Endothelial cell of umbilical vein (primary cell): ENCODE results near the gene SLC23A1. TPM values are rescaled to one million over a fixed set of nuclear protein-coding genes. Genes with fewer than 3 reads are reported as not detected.

Experiments used
- BruUV-seq: library from RNA; stranded (reverse); fragments of 400-500 nt; replicated peaks from 2 replicates; lab custom pipeline; 2021; lab: Mats Ljungman, UMichigan
- CTCF ChIA-PET: fragments of 300-600, 350-600 bp; sonication (Branson Sonifier 250); formaldehyde crosslinking; loops from one replicate; lab custom pipeline; 2021; ENCODE audit warnings: antibody characterized with exemption, inconsistent platforms; lab: Charles Lee
- POLR2A ChIA-PET: fragments of 300-600, 350-600 bp; sonication (Branson Sonifier 250); formaldehyde crosslinking; loops from one replicate; lab custom pipeline; 2021; ENCODE audit warnings: antibody characterized with exemption, inconsistent platforms; lab: Charles Lee
- DNase-seq: peaks from one replicate; pipeline ENCODE4 v3.0.0-alpha.2; 2011; ENCODE audit warnings: low read depth, low spot score
- FAIRE-seq: peaks from 2 replicates; lab custom pipeline; 2011; peaks lifted over from hg19 to GRCh38; lab: Jason Lieb, UNC
- H2AFZ ChIP-seq: 2 replicates; pipeline ENCODE4 v1.6.0; 2012; ENCODE audit warnings: low read depth, low read length, control low read depth, inconsistent platforms
- H3K27ac ChIP-seq: 2 replicates; pipeline ENCODE4 v1.5.1; 2011; ENCODE audit warnings: low read depth, mild to moderate bottlenecking, control low read depth, low read length, moderate library complexity; ENCODE audit not compliant: insufficient read depth
- H3K27me3 ChIP-seq, 2 experiments: 2 replicates each; pipeline versions ENCODE4 v1.6.0 to v1.6.1; 2011; ENCODE audit warnings: low read length in 2 of 2, mixed read lengths in 1 of 2; ENCODE audit not compliant: control insufficient read depth in 2 of 2, insufficient read depth in 2 of 2
- H3K36me3 ChIP-seq, 2 experiments: 2 replicates in 1 of 2; 3 replicates in 1 of 2; pipeline ENCODE4 v1.5.1; 2011; ENCODE audit warnings: low read length in 2 of 2, mild to moderate bottlenecking in 1 of 2, moderate library complexity in 1 of 2; ENCODE audit not compliant: control insufficient read depth in 2 of 2, insufficient read depth in 2 of 2; ENCODE audit errors: extremely low read depth in 1 of 2
- H3K4me1 ChIP-seq: 3 replicates; pipeline ENCODE4 v1.5.1; 2011; ENCODE audit warnings: mild to moderate bottlenecking, low read length; ENCODE audit not compliant: control insufficient read depth, insufficient read depth; ENCODE audit errors: extremely low read depth
- H3K4me2 ChIP-seq: 2 replicates; pipeline ENCODE4 v1.6.1; 2011; ENCODE audit warnings: low read length, control low read depth, mixed read lengths; ENCODE audit not compliant: insufficient read depth
- H3K4me3 ChIP-seq, 3 experiments: fragments of 200-600 bp in 1 of 3; sonication (generic), shearing (Covaris generic) in 1 of 3; replicated peaks in 1 of 3; 2 replicates each; pipeline ENCODE4 v1.5.1; 2011 to 2016; ENCODE audit warnings: control low read depth in 3 of 3, low read length in 3 of 3, mild to moderate bottlenecking in 2 of 3, inconsistent platforms in 1 of 3, low read depth in 1 of 3, moderate library complexity in 1 of 3; ENCODE audit not compliant: insufficient read depth in 1 of 3
- H3K79me2 ChIP-seq: 2 replicates; pipeline ENCODE4 v1.6.0; 2012; ENCODE audit warnings: low read length, inconsistent platforms; ENCODE audit not compliant: control insufficient read depth, insufficient read depth
- H3K9ac ChIP-seq: replicated peaks from 2 replicates; pipeline ENCODE3; 2011; ENCODE audit warnings: low read length, control low read depth; ENCODE audit not compliant: insufficient read depth; ENCODE audit errors: extremely low read depth
- H3K9me1 ChIP-seq: replicated peaks from 3 replicates; pipeline ENCODE4 v1.6.0; 2011; ENCODE audit warnings: mild to moderate bottlenecking, low read length; ENCODE audit not compliant: control insufficient read depth, insufficient read depth; ENCODE audit errors: extremely low read depth
- H3K9me3 ChIP-seq: replicated peaks from 2 replicates; pipeline ENCODE4 v1.5.1; 2012; ENCODE audit warnings: low read length, inconsistent platforms; ENCODE audit not compliant: control insufficient read depth, insufficient read depth
- H4K20me1 ChIP-seq: replicated peaks from 2 replicates; pipeline ENCODE3; 2011; ENCODE audit warnings: mild to moderate bottlenecking, low read length; ENCODE audit not compliant: control insufficient read depth, insufficient read depth; ENCODE audit errors: extremely low read depth
- CTCF ChIP-seq, 2 donors: IDR thresholded peaks; 1 replicate in 1 of 2; 2 replicates in 1 of 2; pipeline ENCODE4 v1.5.1; 2011; ENCODE audit warnings: low read length in 2 of 2, mild to moderate bottlenecking in 2 of 2, moderate library complexity in 2 of 2, control low read depth in 1 of 2, inconsistent platforms in 1 of 2, low read depth in 1 of 2; ENCODE audit not compliant: insufficient read depth in 1 of 2; ENCODE audit errors: extremely low read depth in 1 of 2
- EZH2 ChIP-seq: IDR thresholded peaks from 2 replicates; pipeline ENCODE4 v1.6.1; 2012; ENCODE audit warnings: borderline replicate concordance, low read depth, mild to moderate bottlenecking, moderate library complexity, low read length, inconsistent platforms; ENCODE audit not compliant: severe bottlenecking
- FOS ChIP-seq: IDR thresholded peaks from 2 replicates; pipeline ENCODE4 v1.6.1; 2011; ENCODE audit warnings: mild to moderate bottlenecking, low read length, moderate library complexity, borderline replicate concordance; ENCODE audit not compliant: insufficient read depth
- GATA2 ChIP-seq: IDR thresholded peaks from 2 replicates; pipeline ENCODE4 v1.7.0; 2011; ENCODE audit warnings: low read depth, mild to moderate bottlenecking, moderate library complexity, mixed read lengths, low read length; ENCODE audit not compliant: insufficient read length, insufficient read depth
- JUN ChIP-seq: IDR thresholded peaks from 2 replicates; pipeline ENCODE4 v1.6.1; 2011; ENCODE audit warnings: borderline replicate concordance, low read depth; ENCODE audit not compliant: insufficient read length, insufficient read depth
- MYC ChIP-seq: IDR thresholded peaks from one replicate; pipeline ENCODE4 v1.6.1; 2011; ENCODE audit warnings: mild to moderate bottlenecking, low read depth, low read length
- POLR2AphosphoS5 ChIP-seq: IDR thresholded peaks from 2 replicates; pipeline ENCODE4 v1.6.1; 2012; ENCODE audit warnings: low read depth, mild to moderate bottlenecking, control low read depth, low read length, moderate library complexity; ENCODE audit not compliant: insufficient read depth
- dilution Hi-C: fragments of 300-500 bp; cut with MboI; formaldehyde crosslinking; loops from one replicate; pipeline ENCODE4 v1.15.0; 2019; ENCODE audit warnings: low sequenced_read_pairs; ENCODE audit not compliant: extremely low pct_ligation_motif_present
- intact Hi-C: fragments of 100-400 bp; cut with micrococcal nuclease; formaldehyde crosslinking; loops from one replicate; pipeline ENCODE4 v1.10.0; 2022
- polyA plus RNA-seq, 4 experiments: library from polyadenylated mRNA; depleted of rRNA in 3 of 4; stranded (reverse) in 3 of 4; unstranded in 1 of 4; fragments of >200 nt; gene quantifications; 2 replicates each; pipeline versions ENCODE4 v1.2.1 to v1.2.3, GENCODE V29; 2011 to 2012; ENCODE audit warnings: missing spikeins in 1 of 4
- total RNA-seq: library from RNA; stranded (reverse); gene quantifications from 2 replicates; pipeline ENCODE4 v1.2.3, GENCODE V29; 2021
- TF ChIP-seq, protein P1 (sequence below): IDR thresholded peaks from 2 replicates; pipeline ENCODE4 v1.6.1; 2011; ENCODE audit not compliant: insufficient read depth, insufficient read length

Gene SLC23A1
- total and polyA plus RNA-seq, 2 donors (not counting 3 experiments of a cell fraction or from before 2014, with no cell fraction given), result not detected

GRCh38 chr5:139360384-139360783, 22.7 kb downstream of the SLC23A1 start:
- Histone ChIP-seq H3K27me3 (no peaks in the 10 kb centered on the region), H3K4me2 (no peak overlapping the region), H3K27ac (no peak overlapping the region), H3K79me2 (peaks cover 44% of the 10 kb centered on the region), H2AFZ (no peak overlapping the region), H3K36me3 (peaks cover under 1 to 3% of the 10 kb centered on the region in 2 experiments), H4K20me1 (peaks cover 9% of the 10 kb centered on the region), H3K9me1 (no peaks in the 10 kb centered on the region), H3K4me3 (no peak overlapping the region), H3K4me1 (no peaks in the 10 kb centered on the region), H3K9me3 (no peaks in the 10 kb centered on the region), H3K9ac (no peak overlapping the region)
- dilution Hi-C loops, result no loop called here
- intact Hi-C loops, result no loop called here
- no TSS peak for BruUV-seq
- DNase-seq, result no peak
- CTCF ChIA-PET, result interaction anchor here (0.9 kb wide), 1 partner anchor 17 kb away, joined by 3 read pairs; no protein-coding TSS in a partner anchor
- TF ChIP-seq CTCF (IDR thresholded peaks at IDR 0.05; ENCODE audit: extremely low read depth in 1 of 2, insufficient read depth in 1 of 2, low read depth in 1 of 2, low read length in 2 of 2), result no peak
- TF ChIP-seq GATA2, result no peak
- no peak for TF ChIP-seq EZH2
- no peak for TF ChIP-seq POLR2AphosphoS5
- TF ChIP-seq, protein P1, sequence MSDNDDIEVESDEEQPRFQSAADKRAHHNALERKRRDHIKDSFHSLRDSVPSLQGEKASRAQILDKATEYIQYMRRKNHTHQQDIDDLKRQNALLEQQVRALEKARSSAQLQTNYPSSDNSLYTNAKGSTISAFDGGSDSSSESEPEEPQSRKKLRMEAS, result no peak
- TF ChIP-seq FOS, result no peak
- no peak for TF ChIP-seq MYC
- TF ChIP-seq JUN, result no peak
- POLR2A ChIA-PET, result no interaction called here
- no peak for FAIRE-seq
